ENCODE measurements around the gene PXDN.
"Not testable (repeated sequence)": the region's sequence is repeated elsewhere in the genome, so short reads cannot be mapped to it uniquely, and the experiment has no call there.

Gene PXDN

GRCh38 chr2:1722692-1723091 lies 21.6 kb downstream of the PXDN start:
- H3K27me3 Mint-ChIP-seq (ENCODE audit: low read depth) = no peaks in the 10 kb centered on the region
- H3K27ac Mint-ChIP-seq = no peak overlapping the region
- peaks cover 7% of the 10 kb centered on the region for H3K36me3 Mint-ChIP-seq (ENCODE audit: low read depth)
- TF ChIP-seq CTCF (IDR thresholded peaks at IDR 0.05; ENCODE audit: unreplicated experiment in 3 of 3) = no peak
- peaks cover 26% of the 10 kb centered on the region for H3K4me1 Mint-ChIP-seq
- H3K9me3 Mint-ChIP-seq = no peaks in the 10 kb centered on the region
- H3K4me3 Mint-ChIP-seq = no peak overlapping the region

GRCh38 chr2:1721706-1722646 lies 22.3 kb downstream of the PXDN start:
- peaks cover 26% of the 10 kb centered on the region for H3K4me1 Mint-ChIP-seq
- H3K4me3 Mint-ChIP-seq = no peak overlapping the region
- TF ChIP-seq CTCF (IDR thresholded peaks at IDR 0.05; ENCODE audit: unreplicated experiment in 3 of 3) = no peak
- no peak overlapping the region for H3K27ac Mint-ChIP-seq
- no peaks in the 10 kb centered on the region for H3K27me3 Mint-ChIP-seq (ENCODE audit: low read depth)
- peaks cover 8% of the 10 kb centered on the region for H3K36me3 Mint-ChIP-seq (ENCODE audit: low read depth)
- H3K9me3 Mint-ChIP-seq = no peaks in the 10 kb centered on the region

GRCh38 chr2:1718339-1719220 lies 25.7 kb downstream of the PXDN start:
- H3K36me3 Mint-ChIP-seq (ENCODE audit: low read depth) = peaks cover 4% of the 10 kb centered on the region
- H3K4me3 Mint-ChIP-seq = no peak overlapping the region
- peaks cover 43% of the 10 kb centered on the region for H3K4me1 Mint-ChIP-seq
- TF ChIP-seq CTCF (IDR thresholded peaks at IDR 0.05; ENCODE audit: unreplicated experiment in 3 of 3) = no peak
- H3K27me3 Mint-ChIP-seq (ENCODE audit: low read depth) = no peaks in the 10 kb centered on the region
- H3K9me3 Mint-ChIP-seq = no peaks in the 10 kb centered on the region
- peak overlapping the region in 2 of 3 experiments; percentile 8 to 17 for H3K27ac Mint-ChIP-seq

GRCh38 chr2:1717113-1717512 lies 27.2 kb downstream of the PXDN start:
- Mint-ChIP-seq H3K4me3 (no peak overlapping the region), H3K27me3 (ENCODE audit: low read depth) (no peaks in the 10 kb centered on the region), H3K9me3 (no peaks in the 10 kb centered on the region), H3K36me3 (ENCODE audit: low read depth) (peaks cover 4% of the 10 kb centered on the region), H3K27ac (peak overlapping the region; percentile 17 to 49 (median 33)), H3K4me1 (peaks cover 48% of the 10 kb centered on the region)
- no peak for TF ChIP-seq CTCF (IDR thresholded peaks at IDR 0.05; ENCODE audit: unreplicated experiment in 3 of 3)

- Mint-ChIP-seq H3K27me3 (ENCODE audit: low read depth) (no peaks in the 10 kb centered on the region), H3K4me3 (no peak overlapping the region), H3K4me1 (peaks cover 54% of the 10 kb centered on the region), H3K36me3 (ENCODE audit: low read depth) (peaks cover 4% of the 10 kb centered on the region), H3K9me3 (no peaks in the 10 kb centered on the region), H3K27ac (peak overlapping the region in 2 of 3 experiments; percentile 17 to 49)
- TF ChIP-seq CTCF (IDR thresholded peaks at IDR 0.05; ENCODE audit: unreplicated experiment in 3 of 3) = no peak
Observed at GRCh38 chr2:1716441-1716840, 27.9 kb downstream of the PXDN start.

- H3K36me3 Mint-ChIP-seq (ENCODE audit: low read depth); H3K27me3 Mint-ChIP-seq (ENCODE audit: low read depth); H3K9me3 Mint-ChIP-seq; H3K4me3 Mint-ChIP-seq: not testable (repeated sequence)
- Mint-ChIP-seq H3K27ac (peak overlapping the region; percentile 79 to 88 (median 85)), H3K4me1 (peaks cover 54% of the 10 kb centered on the region)
Observed at GRCh38 chr2:1716014-1716305, 28.4 kb downstream of the PXDN start.

Data from nephron (organoid).